OCI-LY7 (cell line): ENCODE measurements around the gene BBS9. TPM values are rescaled to one million over a fixed set of nuclear protein-coding genes. Genes with fewer than 3 reads are reported as not detected.

Experiments used
- BruUV-seq: library from RNA; stranded (reverse); fragments of 400-500 nt; replicated peaks from 2 replicates; lab custom pipeline; 2021; lab: Mats Ljungman, UMichigan
- CTCF ChIA-PET: fragments of 300-600 bp; sonication (Branson Sonifier 250); formaldehyde crosslinking; loops from one replicate; lab custom pipeline; 2022; ENCODE audit warnings: antibody characterized with exemption; ENCODE audit not compliant: unreplicated experiment; lab: Charles Lee
- POLR2A ChIA-PET: fragments of 300-600 bp; sonication (Branson Sonifier 250); formaldehyde crosslinking; loops from one replicate; lab custom pipeline; 2022; ENCODE audit warnings: antibody characterized with exemption; lab: Charles Lee
- DNase-seq: peaks from one replicate; pipeline ENCODE4 v3.0.0-alpha.2; 2015; ENCODE audit warnings: low spot score
- H2AFZ ChIP-seq: fragments of 200-600 bp; sonication (generic), shearing (Covaris generic); 2 replicates; pipeline ENCODE4 v1.6.1; 2014; ENCODE audit warnings: mild to moderate bottlenecking, antibody characterized with exemption, low read length, moderate library complexity
- H3K27ac ChIP-seq: fragments of 200-600 bp; sonication (generic); 2 replicates; pipeline ENCODE4 v1.5.1; 2014; ENCODE audit warnings: mixed run types, low read depth, mild to moderate bottlenecking, moderate library complexity, low read length, inconsistent platforms; ENCODE audit not compliant: poor library complexity, severe bottlenecking
- H3K36me3 ChIP-seq: fragments of 200-600 bp; sonication (generic); 2 replicates; pipeline ENCODE4 v1.6.1; 2014; ENCODE audit warnings: mild to moderate bottlenecking, antibody characterized with exemption, low read length, moderate library complexity, mixed read lengths; ENCODE audit not compliant: insufficient read depth
- H3K4me1 ChIP-seq: fragments of 200-600 bp; sonication (generic); 2 replicates; pipeline ENCODE4 v1.5.1; 2014; ENCODE audit warnings: mild to moderate bottlenecking, low read length; ENCODE audit not compliant: insufficient read depth, poor library complexity, severe bottlenecking
- H3K4me2 ChIP-seq: fragments of 200-600 bp; sonication (generic); 2 replicates; pipeline ENCODE4 v1.6.1; 2014; ENCODE audit warnings: mild to moderate bottlenecking, low read length
- H3K4me3 ChIP-seq: fragments of 200-600 bp; sonication (generic); 2 replicates; pipeline ENCODE4 v1.5.1; 2014; ENCODE audit warnings: mild to moderate bottlenecking, low read depth, low read length; ENCODE audit not compliant: poor library complexity, severe bottlenecking
- H3K79me2 ChIP-seq: fragments of 200-600 bp; sonication (generic); 2 replicates; pipeline ENCODE4 v1.6.1; 2016; ENCODE audit warnings: low read depth, mild to moderate bottlenecking, low read length, moderate library complexity, mixed read lengths; ENCODE audit not compliant: insufficient read depth
- H3K9me2 ChIP-seq: fragments of 200-600 bp; sonication (generic); 2 replicates; pipeline ENCODE4 v1.6.1; 2016; ENCODE audit warnings: mild to moderate bottlenecking, low read length, mixed read lengths; ENCODE audit not compliant: insufficient read depth
- H3K9me3 ChIP-seq: fragments of 200-600 bp; sonication (generic); 2 replicates; pipeline ENCODE4 v1.6.1; 2014; ENCODE audit warnings: mild to moderate bottlenecking, mixed run types, low read length, mixed read lengths
- H4K20me1 ChIP-seq: fragments of 200-600 bp; sonication (generic); 2 replicates; pipeline ENCODE4 v1.6.1; 2014; ENCODE audit warnings: mild to moderate bottlenecking, antibody characterized with exemption, low read length, moderate library complexity, mixed read lengths; ENCODE audit not compliant: insufficient read depth
- CTCF ChIP-seq: fragments of 200-600 bp; sonication (generic); conservative IDR thresholded peaks from 2 replicates; pipeline ENCODE4 v1.5.1; 2014; ENCODE audit warnings: mild to moderate bottlenecking, antibody characterized with exemption, low read length, moderate library complexity, mixed read lengths
- EZH2phosphoT487 ChIP-seq: fragments of 200-600 bp; sonication (generic); IDR thresholded peaks from 2 replicates; pipeline ENCODE4 v1.6.1; 2018; ENCODE audit warnings: low read depth, borderline replicate concordance, mild to moderate bottlenecking, mixed run types, antibody characterized with exemption, low read length, moderate library complexity, mixed read lengths
- intact Hi-C: fragments of 100-400 bp; cut with micrococcal nuclease; formaldehyde crosslinking; loops from one replicate; pipeline ENCODE4 v1.10.0; 2022; ENCODE audit not compliant: unreplicated experiment
- total RNA-seq, 2 experiments: library from RNA; depleted of rRNA in 1 of 2; stranded (reverse); fragments of >200 nt in 1 of 2; shearing (Covaris generic) in 1 of 2; gene quantifications; 2 replicates each; pipeline ENCODE4 v1.2.3, GENCODE V29; 2014 to 2022

Gene BBS9
- total RNA-seq, 2 experiments from 2014 or later, result 6.8 to 14.8 TPM

GRCh38 chr7:33444511-33444910 lies 315.1 kb downstream of the BBS9 start:
- no peak overlapping the region for H3K27ac ChIP-seq
- H3K4me2 ChIP-seq, result no peak overlapping the region
- BruUV-seq, result no TSS peak
- H3K9me3 ChIP-seq, result no peaks in the 10 kb centered on the region
- H4K20me1 ChIP-seq, result no peaks in the 10 kb centered on the region
- no peaks in the 10 kb centered on the region for H3K79me2 ChIP-seq
- intact Hi-C loops, result no loop called here
- CTCF ChIA-PET, result no interaction called here
- POLR2A ChIA-PET, result no interaction called here
- no peak for DNase-seq
- no peaks in the 10 kb centered on the region for H3K36me3 ChIP-seq
- no peak overlapping the region for H2AFZ ChIP-seq
- no peaks in the 10 kb centered on the region for H3K4me1 ChIP-seq
- H3K4me3 ChIP-seq, result no peak overlapping the region
- no peaks in the 10 kb centered on the region for H3K9me2 ChIP-seq
- TF ChIP-seq EZH2phosphoT487, result no peak
- TF ChIP-seq CTCF, result no peak

- intact Hi-C loops, result no loop called here
- Histone ChIP-seq H3K4me1 (no peaks in the 10 kb centered on the region), H3K79me2 (no peaks in the 10 kb centered on the region), H3K27ac (no peak overlapping the region), H3K36me3 (no peaks in the 10 kb centered on the region), H3K9me2 (no peaks in the 10 kb centered on the region), H3K9me3 (no peaks in the 10 kb centered on the region), H3K4me3 (no peak overlapping the region), H4K20me1 (no peaks in the 10 kb centered on the region), H2AFZ (no peak overlapping the region), H3K4me2 (no peak overlapping the region)
- CTCF ChIA-PET, result no interaction called here
- no peak for DNase-seq
- no TSS peak for BruUV-seq
- POLR2A ChIA-PET, result no interaction called here
- no peak for TF ChIP-seq CTCF
- TF ChIP-seq EZH2phosphoT487, result no peak
Measured at GRCh38 chr7:33446551-33446950, 317.2 kb downstream of the BBS9 start.

GRCh38 chr7:33448035-33448434 lies 318.7 kb downstream of the BBS9 start:
- intact Hi-C loops, result no loop called here
- no peaks in the 10 kb centered on the region for H4K20me1 ChIP-seq
- TF ChIP-seq EZH2phosphoT487, result no peak
- no peak for TF ChIP-seq CTCF
- H3K79me2 ChIP-seq, result no peaks in the 10 kb centered on the region
- no TSS peak for BruUV-seq
- H3K36me3 ChIP-seq, result no peaks in the 10 kb centered on the region
- no peaks in the 10 kb centered on the region for H3K9me2 ChIP-seq
- H3K4me2 ChIP-seq, result no peak overlapping the region
- ChIA-PET POLR2A (no interaction called here), CTCF (no interaction called here)
- no peak overlapping the region for H3K27ac ChIP-seq
- H3K4me3 ChIP-seq, result no peak overlapping the region
- no peak for DNase-seq
- no peaks in the 10 kb centered on the region for H3K4me1 ChIP-seq
- H2AFZ ChIP-seq, result no peak overlapping the region
- no peaks in the 10 kb centered on the region for H3K9me3 ChIP-seq
